Left ventricle myocardium inferior (tissue), 1 donor: ENCODE measurements around the gene TTLL11. TPM values are rescaled to one million over a fixed set of nuclear protein-coding genes. Genes with fewer than 3 reads are reported as not detected.

Experiments used
- DNase-seq: peaks from one replicate; pipeline ENCODE4 v3.0.0-alpha.2; 2020
- H3K27ac ChIP-seq: fragments of 200-600 bp; replicated peaks from 2 replicates; pipeline ENCODE4 v1.8.0; 2021
- H3K27me3 ChIP-seq: fragments of 200-600 bp; 2 replicates; pipeline ENCODE4 v1.8.0; 2021; ENCODE audit warnings: low read depth
- H3K36me3 ChIP-seq: fragments of 200-600 bp; 2 replicates; pipeline ENCODE4 v1.8.0; 2021
- H3K4me1 ChIP-seq: fragments of 200-600 bp; 2 replicates; pipeline ENCODE4 v1.8.0; 2021
- H3K4me3 ChIP-seq: fragments of 200-600 bp; 2 replicates; pipeline ENCODE4 v1.8.0; 2021; ENCODE audit warnings: mild to moderate bottlenecking, moderate library complexity
- H3K9me3 ChIP-seq: fragments of 200-600 bp; replicated peaks from 2 replicates; pipeline ENCODE4 v1.8.0; 2021
- intact Hi-C: fragments of 100-400 bp; cut with micrococcal nuclease; formaldehyde crosslinking; loops from one replicate; pipeline ENCODE4 v1.11.0; 2022
- total RNA-seq: library from RNA; stranded (reverse); fragmentation: NEBNext Ultra II Directional; extraction: Animal tissue kit (Norgen Biotek cat#: 25700); gene quantifications from one replicate; pipeline ENCODE4 v1.2.1, GENCODE V29; 2021
- TF ChIP-seq, protein P1 (sequence below): fragments of 200-600 bp; IDR thresholded peaks from 2 replicates; pipeline ENCODE4 v1.8.0; 2021; ENCODE audit warnings: antibody characterized with exemption, mild to moderate bottlenecking, borderline replicate concordance
- donor health status: DM: no; HTN: yes; CAD: no; lungs with severe emphysema.

TTLL11 gene
- total RNA-seq, 1 donor from 2014 or later: 7.3 TPM

DNA sequence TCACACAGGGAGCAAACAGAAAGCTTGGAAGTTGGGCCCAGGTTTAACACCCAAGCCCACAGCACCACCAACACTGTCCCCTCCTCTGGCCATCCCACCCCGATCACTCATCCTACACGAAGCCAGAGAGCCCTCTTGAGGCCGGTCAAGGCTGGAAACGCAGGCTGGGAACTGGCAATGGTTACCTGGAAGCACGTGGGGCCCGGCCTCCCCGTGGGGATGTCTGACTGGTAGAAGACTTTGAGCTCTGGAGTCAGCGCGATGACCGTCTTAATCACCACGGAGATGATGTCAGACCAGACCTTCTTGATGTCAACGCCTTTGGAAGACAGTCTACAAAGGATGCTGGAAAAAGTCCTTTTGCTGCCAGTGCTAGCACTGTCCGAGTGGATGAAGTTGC is 104.1 kb downstream of the TTLL11 start:
- Histone ChIP-seq H3K9me3 (no peaks in the 10 kb centered on the region), H3K4me3 (no peak overlapping the region), H3K4me1 (peaks cover 53% of the 10 kb centered on the region), H3K36me3 (peaks cover 11% of the 10 kb centered on the region), H3K27me3 (no peaks in the 10 kb centered on the region), H3K27ac (no peak overlapping the region)
- intact Hi-C loops: no loop called here
- no peak for DNase-seq
- TF ChIP-seq, protein P1, sequence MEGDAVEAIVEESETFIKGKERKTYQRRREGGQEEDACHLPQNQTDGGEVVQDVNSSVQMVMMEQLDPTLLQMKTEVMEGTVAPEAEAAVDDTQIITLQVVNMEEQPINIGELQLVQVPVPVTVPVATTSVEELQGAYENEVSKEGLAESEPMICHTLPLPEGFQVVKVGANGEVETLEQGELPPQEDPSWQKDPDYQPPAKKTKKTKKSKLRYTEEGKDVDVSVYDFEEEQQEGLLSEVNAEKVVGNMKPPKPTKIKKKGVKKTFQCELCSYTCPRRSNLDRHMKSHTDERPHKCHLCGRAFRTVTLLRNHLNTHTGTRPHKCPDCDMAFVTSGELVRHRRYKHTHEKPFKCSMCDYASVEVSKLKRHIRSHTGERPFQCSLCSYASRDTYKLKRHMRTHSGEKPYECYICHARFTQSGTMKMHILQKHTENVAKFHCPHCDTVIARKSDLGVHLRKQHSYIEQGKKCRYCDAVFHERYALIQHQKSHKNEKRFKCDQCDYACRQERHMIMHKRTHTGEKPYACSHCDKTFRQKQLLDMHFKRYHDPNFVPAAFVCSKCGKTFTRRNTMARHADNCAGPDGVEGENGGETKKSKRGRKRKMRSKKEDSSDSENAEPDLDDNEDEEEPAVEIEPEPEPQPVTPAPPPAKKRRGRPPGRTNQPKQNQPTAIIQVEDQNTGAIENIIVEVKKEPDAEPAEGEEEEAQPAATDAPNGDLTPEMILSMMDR: peak; percentile 39

- TF ChIP-seq, protein P1: no peak
- intact Hi-C loops: no loop called here
- Histone ChIP-seq H3K9me3 (no peaks in the 10 kb centered on the region), H3K36me3 (peaks cover 11% of the 10 kb centered on the region), H3K4me3 (no peak overlapping the region), H3K27me3 (no peaks in the 10 kb centered on the region), H3K4me1 (peaks cover 55% of the 10 kb centered on the region), H3K27ac (no peak overlapping the region)
- no peak for DNase-seq
These were observed 105.8 kb downstream of the TTLL11 start for GRCh38 chr9:121987314-121987713.

- H3K4me1 ChIP-seq: peaks cover 50% of the 10 kb centered on the region
- peak; percentile 64 for DNase-seq
- intact Hi-C loops: no loop called here
- H3K27me3 ChIP-seq: no peaks in the 10 kb centered on the region
- H3K27ac ChIP-seq: peak overlapping the region; percentile 78
- TF ChIP-seq, protein P1: peak; percentile 38
- peaks cover 11% of the 10 kb centered on the region for H3K9me3 ChIP-seq
- H3K4me3 ChIP-seq: no peak overlapping the region
- H3K36me3 ChIP-seq: peaks cover 11% of the 10 kb centered on the region
These were observed 107.2 kb downstream of the TTLL11 start for GRCh38 chr9:121985792-121986494.

DNA sequence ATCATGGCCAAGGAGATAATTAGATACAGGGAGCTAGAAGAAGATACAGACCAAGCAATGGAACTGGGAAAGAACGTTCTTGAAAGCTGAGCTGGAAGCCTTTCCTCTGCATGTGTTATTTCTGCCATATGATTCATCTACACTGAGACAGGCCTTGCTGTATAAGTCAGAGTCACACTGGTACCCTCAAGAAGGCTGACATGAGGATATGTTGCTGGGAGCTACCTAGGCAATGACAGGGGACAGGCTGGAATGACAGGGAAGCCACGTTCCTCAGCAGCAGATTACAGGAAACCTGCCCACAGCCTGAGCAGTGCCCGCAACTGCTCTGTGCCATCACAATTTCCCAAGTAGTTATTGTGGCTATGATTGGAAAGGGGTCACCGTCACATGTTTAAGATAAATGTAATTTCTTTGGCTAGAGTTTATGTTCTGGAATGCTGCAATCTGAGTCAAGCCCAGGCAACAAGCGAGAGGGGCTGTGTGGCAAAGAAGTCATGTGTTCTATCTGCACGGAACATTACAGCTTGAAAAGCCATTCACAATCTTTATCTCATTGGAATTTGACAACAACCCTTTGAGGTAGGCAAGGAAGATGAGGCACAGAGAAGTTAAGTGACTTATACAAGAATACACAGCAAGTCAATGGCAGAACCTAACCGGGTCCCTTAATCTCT is 108.2 kb downstream of the TTLL11 start:
- peaks cover 14% of the 10 kb centered on the region for H3K9me3 ChIP-seq
- peaks cover 41% of the 10 kb centered on the region for H3K4me1 ChIP-seq
- no peaks in the 10 kb centered on the region for H3K27me3 ChIP-seq
- H3K27ac ChIP-seq: peak overlapping the region; percentile 78
- intact Hi-C loops: no loop called here
- peaks cover 11% of the 10 kb centered on the region for H3K36me3 ChIP-seq
- no peak for DNase-seq
- TF ChIP-seq, protein P1: no peak
- no peak overlapping the region for H3K4me3 ChIP-seq

- peaks cover under 1% of the 10 kb centered on the region for H3K36me3 ChIP-seq
- H3K4me3 ChIP-seq: no peak overlapping the region
- H3K4me1 ChIP-seq: peaks cover 38% of the 10 kb centered on the region
- intact Hi-C loops: no loop called here
- peaks cover 14% of the 10 kb centered on the region for H3K9me3 ChIP-seq
- no peak for DNase-seq
- no peaks in the 10 kb centered on the region for H3K27me3 ChIP-seq
- TF ChIP-seq, protein P1: no peak
- peak overlapping the region; percentile 78 for H3K27ac ChIP-seq
These were observed 109.4 kb downstream of the TTLL11 start for GRCh38 chr9:121983736-121984135.
